HepG2 (cell line): ENCODE results near the gene HOXD3. TPM values are rescaled to one million over a fixed set of nuclear protein-coding genes. Genes with fewer than 3 reads are reported as not detected.
A peak's percentile ranks its signal among the peaks of the same experiment; 100 is the strongest.

Source experiments
- CBX1 ChIP-seq: IDR thresholded peaks from one replicate; pipeline ENCODE4 v1.6.1; 2016; ENCODE audit warnings: antibody characterized with exemption, low read depth
- NFATC3 ChIP-seq: sonication (generic); formaldehyde crosslinking; IDR thresholded peaks from 2 replicates; pipeline ENCODE4 v1.5.1; 2020; ENCODE audit warnings: mild to moderate bottlenecking, missing genetic modification reagents
- SP1 ChIP-seq, 2 experiments: fragments of 450-650 bp in 1 of 2; sonication (generic) in 1 of 2; formaldehyde crosslinking in 1 of 2; IDR thresholded peaks; 2 replicates each; pipeline versions ENCODE4 v1.4.0 to v1.6.1; 2016 to 2020; ENCODE audit warnings: missing genetic modification reagents in 1 of 2
- ZNF350 ChIP-seq: sonication (generic); formaldehyde crosslinking; IDR thresholded peaks from 2 replicates; pipeline ENCODE4 v1.4.0; 2020; ENCODE audit warnings: mild to moderate bottlenecking, low read depth, missing genetic modification reagents, borderline replicate concordance
- ZNF543 ChIP-seq: sonication (generic); formaldehyde crosslinking; IDR thresholded peaks from 2 replicates; pipeline ENCODE4 v1.4.0; 2020; ENCODE audit warnings: mild to moderate bottlenecking, missing genetic modification reagents
- polyA plus RNA-seq, 8 experiments: library from polyadenylated mRNA; depleted of rRNA in 3 of 8; stranded (reverse) in 7 of 8; unstranded in 1 of 8; fragments of >200 nt; fragmentation: Illumina TruSeq in 4 of 8; extraction: Trizol in 4 of 8; gene quantifications; 2 replicates each; pipeline versions ENCODE4 v1.2.1 to v1.2.3, GENCODE V29; 2011 to 2016; ENCODE audit warnings: low read depth in 4 of 8, missing spikeins in 1 of 8, mixed read lengths in 1 of 8; ENCODE audit not compliant: insufficient read depth in 1 of 8
- total RNA-seq, 5 experiments: library from RNA; depleted of rRNA; stranded (reverse); fragments of >200 nt; fragmentation: Illumina TruSeq; extraction: Trizol; gene quantifications; 2 replicates each; pipeline ENCODE4 v1.2.3, GENCODE V29; 2016; ENCODE audit warnings: low read depth in 1 of 5
- TF ChIP-seq, protein P1 (sequence below): sonication (generic); IDR thresholded peaks from 2 replicates; pipeline ENCODE4 v1.6.1; 2016; ENCODE audit warnings: low read depth, borderline replicate concordance
- TF ChIP-seq, protein P2 (sequence below): sonication (generic); formaldehyde crosslinking; IDR thresholded peaks from 2 replicates; pipeline ENCODE4 v1.4.0; 2020; ENCODE audit warnings: missing genetic modification reagents
- TF ChIP-seq, protein P3 (sequence below): sonication (generic); formaldehyde crosslinking; IDR thresholded peaks from 2 replicates; pipeline ENCODE4 v1.8.1; 2023; ENCODE audit warnings: mild to moderate bottlenecking, missing genetic modification reagents
- TF ChIP-seq, protein P4 (sequence below): sonication (generic); formaldehyde crosslinking; IDR thresholded peaks from 2 replicates; pipeline ENCODE4 v1.4.0; 2020; ENCODE audit warnings: missing genetic modification reagents
- TF ChIP-seq, protein P5 (sequence below): sonication (generic); formaldehyde crosslinking; IDR thresholded peaks from 2 replicates; pipeline ENCODE4 v1.4.0; 2020; ENCODE audit warnings: missing genetic modification reagents, mild to moderate bottlenecking, borderline replicate concordance
- TF ChIP-seq, protein P6 (sequence below): sonication (generic); formaldehyde crosslinking; IDR thresholded peaks from 2 replicates; pipeline ENCODE4 v1.8.0; 2022; ENCODE audit warnings: missing genetic modification reagents, mild to moderate bottlenecking, moderate library complexity, borderline replicate concordance

HOXD3 gene
- total and polyA plus RNA-seq, 2 of the 13 experiments (the other 11 are each of a cell fraction or from before 2014, with no cell fraction given): 0.05 to 0.09 TPM

DNA sequence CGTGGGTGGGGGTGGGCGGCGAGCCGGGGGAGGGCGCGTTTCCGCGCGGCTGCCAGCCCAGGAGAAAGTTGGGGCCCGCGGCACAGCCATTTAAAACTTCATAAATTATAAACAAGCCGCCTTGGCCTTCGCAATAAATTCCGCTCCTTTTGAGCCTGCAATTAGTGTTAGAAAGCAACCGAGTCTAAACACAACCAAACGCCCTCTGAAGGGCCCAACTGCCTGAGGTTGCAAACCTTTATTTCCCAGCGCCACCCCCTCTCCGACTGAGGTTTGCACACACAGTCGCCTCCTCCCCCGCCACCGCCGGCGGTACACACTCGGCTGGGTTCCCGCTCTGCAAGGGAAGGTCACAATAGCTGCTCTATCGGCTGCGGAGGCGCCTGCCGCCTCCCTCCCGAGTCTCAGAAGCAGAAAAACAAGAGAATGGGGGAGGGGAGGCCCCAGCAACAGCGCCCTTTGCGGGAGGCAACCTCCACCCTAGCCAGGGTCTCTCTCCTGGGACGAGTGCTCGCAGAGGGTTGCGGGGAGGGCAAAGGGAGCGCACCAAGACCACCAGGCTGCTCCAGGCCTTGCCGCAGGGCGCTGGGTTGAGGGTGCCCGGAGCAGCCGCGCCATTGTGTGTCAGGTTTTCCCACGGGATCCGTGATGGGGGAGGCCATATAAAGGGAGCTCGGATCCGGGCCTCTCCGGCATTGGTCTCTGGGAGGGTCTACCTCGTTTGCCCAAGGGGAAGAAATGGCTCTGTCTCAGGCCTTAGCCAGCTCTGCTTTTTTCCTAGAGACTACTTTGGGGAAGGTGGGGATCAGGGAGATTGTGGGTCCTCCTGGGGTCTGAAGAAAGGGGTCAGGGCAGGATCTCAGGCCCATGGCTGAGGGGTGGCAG lies 18.0 kb downstream of the HOXD3 start (continued):
- TF ChIP-seq NFATC3 (CRISPR knock-in tag): no peak
- TF ChIP-seq, protein P1, sequence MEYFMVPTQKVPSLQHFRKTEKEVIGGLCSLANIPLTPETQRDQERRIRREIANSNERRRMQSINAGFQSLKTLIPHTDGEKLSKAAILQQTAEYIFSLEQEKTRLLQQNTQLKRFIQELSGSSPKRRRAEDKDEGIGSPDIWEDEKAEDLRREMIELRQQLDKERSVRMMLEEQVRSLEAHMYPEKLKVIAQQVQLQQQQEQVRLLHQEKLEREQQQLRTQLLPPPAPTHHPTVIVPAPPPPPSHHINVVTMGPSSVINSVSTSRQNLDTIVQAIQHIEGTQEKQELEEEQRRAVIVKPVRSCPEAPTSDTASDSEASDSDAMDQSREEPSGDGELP: no peak
- peak; percentile 62; the same call in 1 of the 2 replicates for TF ChIP-seq ZNF350 (CRISPR knock-in tag)
- TF ChIP-seq ZNF543 (CRISPR knock-in tag): 0 out of 2 replicates have a peak, but pooled peaks have one; percentile 47
- TF ChIP-seq, protein P2, sequence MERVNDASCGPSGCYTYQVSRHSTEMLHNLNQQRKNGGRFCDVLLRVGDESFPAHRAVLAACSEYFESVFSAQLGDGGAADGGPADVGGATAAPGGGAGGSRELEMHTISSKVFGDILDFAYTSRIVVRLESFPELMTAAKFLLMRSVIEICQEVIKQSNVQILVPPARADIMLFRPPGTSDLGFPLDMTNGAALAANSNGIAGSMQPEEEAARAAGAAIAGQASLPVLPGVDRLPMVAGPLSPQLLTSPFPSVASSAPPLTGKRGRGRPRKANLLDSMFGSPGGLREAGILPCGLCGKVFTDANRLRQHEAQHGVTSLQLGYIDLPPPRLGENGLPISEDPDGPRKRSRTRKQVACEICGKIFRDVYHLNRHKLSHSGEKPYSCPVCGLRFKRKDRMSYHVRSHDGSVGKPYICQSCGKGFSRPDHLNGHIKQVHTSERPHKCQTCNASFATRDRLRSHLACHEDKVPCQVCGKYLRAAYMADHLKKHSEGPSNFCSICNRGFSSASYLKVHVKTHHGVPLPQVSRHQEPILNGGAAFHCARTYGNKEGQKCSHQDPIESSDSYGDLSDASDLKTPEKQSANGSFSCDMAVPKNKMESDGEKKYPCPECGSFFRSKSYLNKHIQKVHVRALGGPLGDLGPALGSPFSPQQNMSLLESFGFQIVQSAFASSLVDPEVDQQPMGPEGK (CRISPR knock-in tag): no peak
- TF ChIP-seq, protein P3, sequence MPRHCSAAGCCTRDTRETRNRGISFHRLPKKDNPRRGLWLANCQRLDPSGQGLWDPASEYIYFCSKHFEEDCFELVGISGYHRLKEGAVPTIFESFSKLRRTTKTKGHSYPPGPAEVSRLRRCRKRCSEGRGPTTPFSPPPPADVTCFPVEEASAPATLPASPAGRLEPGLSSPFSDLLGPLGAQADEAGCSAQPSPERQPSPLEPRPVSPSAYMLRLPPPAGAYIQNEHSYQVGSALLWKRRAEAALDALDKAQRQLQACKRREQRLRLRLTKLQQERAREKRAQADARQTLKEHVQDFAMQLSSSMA (CRISPR knock-in tag): no peak
- TF ChIP-seq, protein P4, sequence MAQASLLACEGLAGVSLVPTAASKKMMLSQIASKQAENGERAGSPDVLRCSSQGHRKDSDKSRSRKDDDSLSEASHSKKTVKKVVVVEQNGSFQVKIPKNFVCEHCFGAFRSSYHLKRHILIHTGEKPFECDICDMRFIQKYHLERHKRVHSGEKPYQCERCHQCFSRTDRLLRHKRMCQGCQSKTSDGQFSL: no peak
- TF ChIP-seq, protein P5, sequence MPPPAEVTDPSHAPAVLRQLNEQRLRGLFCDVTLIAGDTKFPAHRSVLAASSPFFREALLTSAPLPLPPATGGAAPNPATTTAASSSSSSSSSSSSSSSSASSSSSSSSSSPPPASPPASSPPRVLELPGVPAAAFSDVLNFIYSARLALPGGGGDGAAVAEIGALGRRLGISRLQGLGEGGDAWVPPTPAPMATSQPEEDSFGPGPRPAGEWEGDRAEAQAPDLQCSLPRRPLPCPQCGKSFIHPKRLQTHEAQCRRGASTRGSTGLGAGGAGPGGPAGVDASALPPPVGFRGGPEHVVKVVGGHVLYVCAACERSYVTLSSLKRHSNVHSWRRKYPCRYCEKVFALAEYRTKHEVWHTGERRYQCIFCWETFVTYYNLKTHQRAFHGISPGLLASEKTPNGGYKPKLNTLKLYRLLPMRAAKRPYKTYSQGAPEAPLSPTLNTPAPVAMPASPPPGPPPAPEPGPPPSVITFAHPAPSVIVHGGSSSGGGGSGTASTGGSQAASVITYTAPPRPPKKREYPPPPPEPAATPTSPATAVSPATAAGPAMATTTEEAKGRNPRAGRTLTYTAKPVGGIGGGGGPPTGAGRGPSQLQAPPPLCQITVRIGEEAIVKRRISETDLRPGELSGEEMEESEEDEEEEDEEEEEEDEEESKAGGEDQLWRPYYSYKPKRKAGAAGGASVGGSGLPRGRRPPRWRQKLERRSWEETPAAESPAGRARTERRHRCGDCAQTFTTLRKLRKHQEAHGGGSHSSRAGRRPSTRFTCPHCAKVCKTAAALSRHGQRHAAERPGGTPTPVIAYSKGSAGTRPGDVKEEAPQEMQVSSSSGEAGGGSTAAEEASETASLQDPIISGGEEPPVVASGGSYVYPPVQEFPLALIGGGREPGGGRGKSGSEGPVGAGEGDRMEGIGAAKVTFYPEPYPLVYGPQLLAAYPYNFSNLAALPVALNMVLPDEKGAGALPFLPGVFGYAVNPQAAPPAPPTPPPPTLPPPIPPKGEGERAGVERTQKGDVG (CRISPR knock-in tag): no peak
- no peak for TF ChIP-seq SP1 (IDR thresholded peaks at IDR 0.05)
- TF ChIP-seq SP1 (CRISPR knock-in tag; IDR thresholded peaks at IDR 0.05): no peak
- no peak for TF ChIP-seq CBX1
- TF ChIP-seq, protein P6, sequence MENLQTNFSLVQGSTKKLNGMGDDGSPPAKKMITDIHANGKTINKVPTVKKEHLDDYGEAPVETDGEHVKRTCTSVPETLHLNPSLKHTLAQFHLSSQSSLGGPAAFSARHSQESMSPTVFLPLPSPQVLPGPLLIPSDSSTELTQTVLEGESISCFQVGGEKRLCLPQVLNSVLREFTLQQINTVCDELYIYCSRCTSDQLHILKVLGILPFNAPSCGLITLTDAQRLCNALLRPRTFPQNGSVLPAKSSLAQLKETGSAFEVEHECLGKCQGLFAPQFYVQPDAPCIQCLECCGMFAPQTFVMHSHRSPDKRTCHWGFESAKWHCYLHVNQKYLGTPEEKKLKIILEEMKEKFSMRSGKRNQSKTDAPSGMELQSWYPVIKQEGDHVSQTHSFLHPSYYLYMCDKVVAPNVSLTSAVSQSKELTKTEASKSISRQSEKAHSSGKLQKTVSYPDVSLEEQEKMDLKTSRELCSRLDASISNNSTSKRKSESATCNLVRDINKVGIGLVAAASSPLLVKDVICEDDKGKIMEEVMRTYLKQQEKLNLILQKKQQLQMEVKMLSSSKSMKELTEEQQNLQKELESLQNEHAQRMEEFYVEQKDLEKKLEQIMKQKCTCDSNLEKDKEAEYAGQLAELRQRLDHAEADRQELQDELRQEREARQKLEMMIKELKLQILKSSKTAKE: 0 out of 2 replicates have a peak, but pooled peaks have one; percentile 29
